Pancreas (tissue), 10 donors: Measurements from ENCODE around the gene RUNDC3A. TPM values are rescaled to one million over a fixed set of nuclear protein-coding genes. Genes with fewer than 3 reads are reported as not detected.

Experiments used
- ATAC-seq, 4 donors: fragments of 200-7000 bp; cut with Tn5 transposase; one replicate each; pipeline versions ENCODE4 v1.8.0 to v1.9.1; 2020; ENCODE audit warnings: mild to moderate bottlenecking in 4 of 4, moderate library complexity in 4 of 4
- DNase-seq, 6 donors: peaks; one replicate each; pipeline ENCODE4 v3.0.0-alpha.2; 2020
- FAIRE-seq: peaks from 2 replicates; lab custom pipeline; 2012; peaks lifted over from hg19 to GRCh38; lab: Jason Lieb, UNC
- H3K27ac ChIP-seq, 4 donors: fragments of 200-600 bp; sonication (generic); 1 replicate in 3 of 4; 2 replicates in 1 of 4; pipeline versions ENCODE4 v1.5.0 to v1.8.0; 2020
- H3K27me3 ChIP-seq, 4 donors: fragments of 200-600 bp; one replicate each; pipeline ENCODE4 v1.8.0; 2021
- H3K36me3 ChIP-seq, 3 donors: fragments of 200-600 bp; sonication (generic) in 1 of 3; one replicate each; pipeline versions ENCODE4 v1.5.0 to v1.8.0; 2020 to 2021
- H3K4me1 ChIP-seq, 3 donors: fragments of 200-600 bp; one replicate each; pipeline ENCODE4 v1.8.0; 2021
- H3K4me3 ChIP-seq, 4 donors: fragments of 200-600 bp; sonication (generic) in 2 of 4; one replicate each; pipeline versions ENCODE4 v1.5.0 to v1.8.0; 2020 to 2021
- H3K9me3 ChIP-seq, 4 donors: fragments of 200-600 bp; one replicate each; pipeline ENCODE4 v1.8.0; 2021
- CTCF ChIP-seq, 4 donors: fragments of 200-600 bp; sonication (generic) in 3 of 4; IDR thresholded peaks; one replicate each; pipeline versions ENCODE4 v1.5.0 to v1.8.0; 2021; ENCODE audit warnings: antibody characterized with exemption in 4 of 4
- WGBS, 2 donors: extraction: QIAGEN DNeasy Blood & Tissue Kit; methylation state at CpG; one replicate each; pipeline ENCODE4 v1.1.7; 2013; 5-methylcytosine and 5-hydroxymethylcytosine counted together
- intact Hi-C, 3 donors: fragments of 100-400 bp; cut with DNase I; formaldehyde crosslinking; loops; one replicate each; pipeline versions ENCODE4 v1.11.1 to v1.14.2; 2022
- polyA plus RNA-seq, 2 donors: library from polyadenylated mRNA; stranded (reverse); fragments of 200-250 nt; gene quantifications; one replicate each; pipeline ENCODE4 v1.2.3, GENCODE V29; 2013
- total RNA-seq, 6 donors: library from RNA; stranded (reverse); fragmentation: NEBNext Ultra II Directional in 4 of 6; extraction: Animal tissue kit (Norgen Biotek cat#: 25700) in 4 of 6; gene quantifications; one replicate each; pipeline versions ENCODE4 v1.2.1 to v1.2.4, GENCODE V29; 2021 to 2023
- donor health status: healthy with polysubstance abuse.
- donor health status: DM: no; HTN: no; CAD: no; lungs with moderate emphysema.
- donor health status: DM: no; HTN: no; CAD: no.
- donor health status: control.
- donor health status: control.
- donor health status: Bipolar disorder and iron deficiency.
- donor health status: DM: yes; HTN: yes; CAD: no.
- donor health status: DM: no; HTN: no; CAD: no.
- donor health status: DM: no; HTN: no; CAD: no.
- donor health status: DM: yes; HTN: yes; CAD: no.

RUNDC3A gene
- total and polyA plus RNA-seq, 8 donors: 0.56 to 59.4 (median 4.1) TPM

DNA sequence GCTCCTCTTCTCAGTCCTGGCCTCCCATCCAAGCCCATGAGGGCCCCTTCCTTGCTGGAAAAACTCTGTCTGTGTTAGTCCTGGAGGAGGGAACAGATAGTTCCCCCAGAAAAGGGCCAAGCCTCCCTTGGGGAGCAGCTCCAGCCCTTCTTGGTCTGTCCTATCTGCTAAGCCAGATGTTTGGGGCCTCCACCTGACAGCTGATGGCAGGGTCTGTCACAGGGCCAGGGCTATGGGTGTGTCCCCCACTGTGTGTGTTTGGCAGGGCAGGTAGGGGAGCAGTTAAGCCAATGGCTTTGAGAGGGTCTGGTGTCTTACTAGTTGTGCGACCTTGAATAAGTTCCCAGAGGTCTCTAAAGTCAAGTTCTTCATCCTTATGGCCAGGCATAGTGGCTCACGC lies 26.8 kb upstream of the RUNDC3A start:
- Histone ChIP-seq H3K36me3 (no peaks in the 10 kb centered on the region), H3K9me3 (no peaks in the 10 kb centered on the region), H3K4me3 (no peak overlapping the region), H3K27ac (no peak overlapping the region), H3K4me1 (peaks cover 0 to 8% (median 6%) of the 10 kb centered on the region in 3 donors), H3K27me3 (no peaks in the 10 kb centered on the region)
- 85 to 91% methylated on average over 2 of the region's 2 CpGs for WGBS, 2 donors
- intact Hi-C loops: no loop called here
- TF ChIP-seq CTCF (IDR thresholded peaks at IDR 0.05): no peak
- DNase-seq (no peak), FAIRE-seq (no peak), ATAC-seq (no peak)

DNA sequence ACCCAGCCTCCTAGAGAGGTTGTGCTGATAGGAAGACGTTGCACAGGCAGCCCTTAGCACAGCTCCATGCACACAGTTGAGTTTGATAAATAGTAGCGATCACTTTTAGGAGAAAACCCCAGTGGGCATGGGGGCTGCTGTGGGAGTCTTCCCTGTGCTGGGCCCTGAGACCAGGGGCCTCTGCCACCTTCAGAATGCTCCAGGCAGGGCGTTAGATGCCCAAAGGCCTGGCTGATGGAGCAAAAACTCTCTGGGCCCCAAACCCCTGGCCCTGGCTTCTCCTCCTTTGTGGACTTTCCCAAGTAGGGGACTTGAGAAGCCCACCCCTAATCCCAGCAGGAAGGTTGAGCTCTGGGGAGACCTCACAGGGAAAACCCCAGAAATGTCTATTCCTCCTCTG lies 26.1 kb upstream of the RUNDC3A start:
- intact Hi-C loops: no loop called here

DNA sequence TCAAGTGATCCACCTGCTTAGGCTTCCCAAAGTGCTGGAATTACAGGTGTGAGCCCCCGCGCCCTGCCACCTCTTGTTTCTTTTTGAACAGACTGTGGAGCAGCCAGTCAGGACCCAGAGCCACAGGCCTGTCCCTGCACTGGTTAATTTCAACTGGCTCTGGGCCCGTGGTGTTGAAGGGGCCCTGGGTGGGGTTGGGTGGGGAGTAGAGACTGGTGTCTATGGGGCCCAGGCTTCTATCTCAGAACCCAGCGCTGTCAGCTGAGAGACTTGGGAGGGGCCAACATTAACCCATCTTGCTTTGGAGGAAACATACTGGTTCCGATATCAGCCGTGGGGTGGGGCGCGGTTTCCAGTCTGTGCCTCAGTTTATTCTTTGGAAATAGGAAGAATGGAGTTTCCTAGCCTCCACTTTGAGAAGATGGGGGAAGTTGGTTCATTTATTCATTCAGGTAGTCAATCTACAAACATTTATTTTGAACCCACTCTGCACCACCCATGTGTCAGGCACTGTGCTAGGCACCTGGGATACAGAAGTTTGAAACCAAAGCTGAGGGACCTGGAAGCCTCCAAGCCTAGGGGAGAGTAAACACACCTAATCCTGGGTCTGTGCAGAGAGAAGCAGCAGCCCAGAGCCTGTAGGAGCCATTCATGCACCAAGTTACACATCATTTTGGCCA lies 24.9 kb upstream of the RUNDC3A start:
- Histone ChIP-seq H3K27me3 (no peaks in the 10 kb centered on the region), H3K4me3 (no peak overlapping the region), H3K9me3 (no peaks in the 10 kb centered on the region), H3K27ac (no peak overlapping the region), H3K4me1 (peaks cover 0 to 8% (median 6%) of the 10 kb centered on the region in 3 donors), H3K36me3 (no peaks in the 10 kb centered on the region)
- ATAC-seq (no peak), DNase-seq (no peak), FAIRE-seq (no peak)
- TF ChIP-seq CTCF (IDR thresholded peaks at IDR 0.05): no peak
- intact Hi-C loops: no loop called here
- WGBS, 2 donors: 79 to 83% methylated on average over 8 of the region's 8 CpGs

More for the DNA sequence above, 26.1 kb upstream of the RUNDC3A start:
- H3K4me3 ChIP-seq: no peak overlapping the region
- FAIRE-seq: no peak
- H3K4me1 ChIP-seq: peaks cover 0 to 8% (median 6%) of the 10 kb centered on the region in 3 donors
- no peaks in the 10 kb centered on the region for H3K36me3 ChIP-seq
- H3K27ac ChIP-seq: no peak overlapping the region
- 70 to 74% methylated on average over 3 of the region's 3 CpGs for WGBS, 2 donors
- H3K27me3 ChIP-seq: no peaks in the 10 kb centered on the region
- no peak for ATAC-seq
- no peak for DNase-seq
- TF ChIP-seq CTCF (IDR thresholded peaks at IDR 0.05): no peak
- no peaks in the 10 kb centered on the region for H3K9me3 ChIP-seq

DNA sequence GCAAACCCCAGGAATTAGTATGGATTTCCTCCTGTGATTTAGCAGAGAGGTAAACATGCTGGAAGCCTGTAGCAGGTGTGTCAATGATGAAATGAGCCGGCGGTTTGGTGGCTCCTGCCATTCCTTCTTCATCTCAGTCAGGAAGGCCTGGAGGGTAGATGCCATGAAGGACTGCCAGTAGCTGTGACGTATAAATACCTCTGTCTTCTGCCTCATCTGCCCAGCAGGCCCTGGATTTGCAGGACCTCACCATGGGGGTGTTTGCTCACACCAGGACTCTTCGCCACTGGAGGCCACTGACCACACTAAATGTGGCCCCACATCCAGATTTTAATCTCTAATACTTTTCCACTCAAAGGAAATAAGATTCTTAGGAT lies 24.4 kb upstream of the RUNDC3A start:
- Histone ChIP-seq H3K27me3 (no peaks in the 10 kb centered on the region), H3K9me3 (no peaks in the 10 kb centered on the region), H3K36me3 (no peaks in the 10 kb centered on the region), H3K27ac (no peak overlapping the region), H3K4me1 (peaks cover 0 to 8% (median 6%) of the 10 kb centered on the region in 3 donors), H3K4me3 (no peak overlapping the region)
- no peak for FAIRE-seq
- no peak for DNase-seq
- no peak for TF ChIP-seq CTCF (IDR thresholded peaks at IDR 0.05)
- WGBS, 2 donors: 87 to 89% methylated on average over 4 of the region's 4 CpGs
- no peak for ATAC-seq
- intact Hi-C loops: no loop called here

DNA sequence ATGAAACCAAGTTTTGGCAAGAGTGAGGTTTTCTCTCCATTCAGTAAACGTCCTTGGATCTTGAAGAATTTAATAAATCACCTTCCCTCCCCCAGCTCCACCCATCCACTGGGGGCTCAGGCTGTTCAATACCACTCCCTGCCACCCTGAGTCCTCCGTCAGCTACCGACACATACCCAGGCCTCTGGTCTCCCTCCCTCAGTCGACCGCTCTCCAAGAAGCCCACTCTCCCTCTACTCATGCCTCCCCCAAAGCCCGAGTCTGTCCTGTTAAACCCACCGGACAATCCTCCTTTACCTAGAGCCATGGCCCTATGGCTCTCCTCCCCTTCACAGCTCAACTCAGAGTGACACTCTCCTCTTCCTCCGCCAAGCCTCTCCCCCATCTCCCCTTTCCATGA lies 20.8 kb upstream of the RUNDC3A start:
- Histone ChIP-seq H3K4me1 (no peaks in the 10 kb centered on the region), H3K9me3 (no peaks in the 10 kb centered on the region), H3K36me3 (no peaks in the 10 kb centered on the region), H3K27ac (no peak overlapping the region), H3K27me3 (no peaks in the 10 kb centered on the region), H3K4me3 (no peak overlapping the region)
- TF ChIP-seq CTCF (IDR thresholded peaks at IDR 0.05): no peak
- no peak for ATAC-seq
- intact Hi-C loops: no loop called here
- FAIRE-seq: no peak
- DNase-seq: no peak
- 60 to 63% methylated on average over 8 of the region's 8 CpGs for WGBS, 2 donors
